ENCODE data around the gene ALDH1A2.

DNA sequence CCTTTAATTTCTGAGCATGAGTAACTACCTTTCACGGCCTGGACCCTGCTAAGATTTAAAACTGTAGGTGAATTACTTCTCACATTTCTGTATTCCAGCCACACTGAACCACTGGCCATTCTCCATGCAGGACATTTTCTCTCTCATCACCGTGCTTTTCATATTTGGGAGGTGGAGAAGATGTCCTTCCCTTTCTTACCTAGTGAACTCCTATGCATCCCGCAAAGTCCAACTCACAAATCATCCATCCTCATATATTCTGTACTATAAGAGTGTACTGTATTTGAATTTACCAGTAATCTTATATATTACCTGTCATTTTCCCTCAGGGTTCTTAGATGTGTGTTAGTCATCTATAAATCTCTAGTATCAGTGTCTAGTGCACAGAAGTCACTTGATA lies 139.9 kb downstream of the ALDH1A2 start:
- TF ChIP-seq POLR2A (IDR thresholded peaks at IDR 0.05; ENCODE audit: low read depth, low read length) (no peak), POLR2AphosphoS5 (IDR thresholded peaks at IDR 0.05; ENCODE audit: low read depth, low read length) (no peak), SPI1 (IDR thresholded peaks at IDR 0.05; ENCODE audit: low read depth, low read length) (no peak), TAF1 (IDR thresholded peaks at IDR 0.05; ENCODE audit: low read depth, low read length) (no peak)

Measured in GM12891 (cell line).